ENCODE results near the gene CDC42BPA. TPM values are rescaled to one million over a fixed set of nuclear protein-coding genes. Genes with fewer than 3 reads are reported as not detected.

The CDC42BPA gene
- total RNA-seq, 1 experiment from 2014 or later, result 30.1 TPM

DNA sequence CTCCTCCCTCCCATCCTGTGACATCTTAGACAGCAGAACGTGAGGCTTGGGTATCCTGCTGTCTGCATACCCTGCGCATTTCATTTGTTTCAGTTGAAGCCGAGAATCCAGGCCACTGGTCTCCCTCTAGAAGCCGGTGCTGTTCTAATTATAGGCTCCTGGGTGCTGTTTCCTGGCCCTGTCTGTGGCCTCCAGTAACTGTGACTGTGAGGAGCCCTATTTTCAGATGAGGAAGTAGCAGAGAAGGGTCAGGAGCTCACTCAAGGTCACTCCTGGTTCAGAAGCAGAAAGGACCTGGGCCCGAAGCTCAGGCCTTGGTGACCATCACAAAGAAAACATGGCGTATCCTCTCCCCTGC lies 354.2 kb downstream of the CDC42BPA start:
- no peaks in the 10 kb centered on the region for H3K23me2 ChIP-seq (ENCODE audit: insufficient read length, low read depth, low read length, poor library complexity, severe bottlenecking)
- TF ChIP-seq, protein P1, sequence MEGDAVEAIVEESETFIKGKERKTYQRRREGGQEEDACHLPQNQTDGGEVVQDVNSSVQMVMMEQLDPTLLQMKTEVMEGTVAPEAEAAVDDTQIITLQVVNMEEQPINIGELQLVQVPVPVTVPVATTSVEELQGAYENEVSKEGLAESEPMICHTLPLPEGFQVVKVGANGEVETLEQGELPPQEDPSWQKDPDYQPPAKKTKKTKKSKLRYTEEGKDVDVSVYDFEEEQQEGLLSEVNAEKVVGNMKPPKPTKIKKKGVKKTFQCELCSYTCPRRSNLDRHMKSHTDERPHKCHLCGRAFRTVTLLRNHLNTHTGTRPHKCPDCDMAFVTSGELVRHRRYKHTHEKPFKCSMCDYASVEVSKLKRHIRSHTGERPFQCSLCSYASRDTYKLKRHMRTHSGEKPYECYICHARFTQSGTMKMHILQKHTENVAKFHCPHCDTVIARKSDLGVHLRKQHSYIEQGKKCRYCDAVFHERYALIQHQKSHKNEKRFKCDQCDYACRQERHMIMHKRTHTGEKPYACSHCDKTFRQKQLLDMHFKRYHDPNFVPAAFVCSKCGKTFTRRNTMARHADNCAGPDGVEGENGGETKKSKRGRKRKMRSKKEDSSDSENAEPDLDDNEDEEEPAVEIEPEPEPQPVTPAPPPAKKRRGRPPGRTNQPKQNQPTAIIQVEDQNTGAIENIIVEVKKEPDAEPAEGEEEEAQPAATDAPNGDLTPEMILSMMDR (conservative IDR thresholded peaks at IDR 0.05), result no peak
- H3K79me2 ChIP-seq (ENCODE audit: insufficient read depth, low read length), result no peaks in the 10 kb centered on the region; the same call in 1 of the 2 replicates
- H4K91ac ChIP-seq (ENCODE audit: insufficient read length, low read depth, low read length), result no peak overlapping the region
- no peak overlapping the region for H2BK120ac ChIP-seq (ENCODE audit: low read depth, low read length, poor library complexity, severe bottlenecking)
- H4K8ac ChIP-seq (replicated peaks; ENCODE audit: insufficient read length, low read depth, low read length), result no peak overlapping the region
- H3K9me3 ChIP-seq (ENCODE audit: control insufficient read depth, low read depth, low read length), result no peaks in the 10 kb centered on the region
- H2BK15ac ChIP-seq (ENCODE audit: low read depth, low read length), result no peak overlapping the region
- peaks cover 0 to 3% of the 10 kb centered on the region in 2 experiments; a peak in 3 of 4 replicates for H3K4me1 Mint-ChIP-seq
- no peak overlapping the region for H3K9ac ChIP-seq (ENCODE audit: extremely low read depth, insufficient read length, low read length)
- H3K4me2 ChIP-seq (ENCODE audit: insufficient read depth, insufficient read length, low read length), result no peak overlapping the region
- H3K9me3 Mint-ChIP-seq, result peaks cover 9% of the 10 kb centered on the region in 2 experiments; a peak in 2 of 5 replicates
- H3K23ac ChIP-seq (ENCODE audit: insufficient read length, low read depth, low read length), result no peak overlapping the region
- no peaks in the 10 kb centered on the region for H3K27me3 Mint-ChIP-seq (ENCODE audit: low read depth)
- no peaks in the 10 kb centered on the region for H4K20me1 ChIP-seq (ENCODE audit: control insufficient read depth, insufficient read depth, insufficient read length)
- no peak for DNase-seq
- H3K4me1 ChIP-seq (ENCODE audit: insufficient read depth, low read length), result no peaks in the 10 kb centered on the region
- H3K4ac ChIP-seq (ENCODE audit: low read depth, low read length), result no peak overlapping the region
- H3K14ac ChIP-seq (ENCODE audit: insufficient read depth, low read length), result no peak overlapping the region; the same call in 1 of the 2 replicates
- no peak overlapping the region for H2AK5ac ChIP-seq (ENCODE audit: insufficient read length, low read length)
- H4K5ac ChIP-seq (ENCODE audit: insufficient read length, low read depth, low read length), result no peak overlapping the region
- H2BK5ac ChIP-seq (ENCODE audit: insufficient read length, low read length), result no peak overlapping the region
- H2BK12ac ChIP-seq (ENCODE audit: insufficient read length, low read depth, low read length), result no peak overlapping the region
- H3K27ac Mint-ChIP-seq, result peak overlapping the region in 1 of 3 experiments; percentile 81; a peak in 1 of 7 replicates
- no peak overlapping the region for H3T11ph ChIP-seq (ENCODE audit: low read length)
- WGBS (ENCODE audit: extremely low coverage, insufficient read length, low lambda C conversion rate), result no CpG with 5 or more reads among the region's 6 CpGs
- H3K56ac ChIP-seq (ENCODE audit: insufficient read length, low read depth, low read length), result no peak overlapping the region
- H3K36me3 Mint-ChIP-seq (ENCODE audit: insufficient read depth in 1 of 3, low read depth in 3 of 3), result peaks cover 3 to 26% (median 5%) of the 10 kb centered on the region in 3 experiments; a peak in 5 of 7 replicates
- H3K4me3 Mint-ChIP-seq, result no peak overlapping the region
- H3K79me1 ChIP-seq (ENCODE audit: insufficient read depth, low read depth, low read length, poor library complexity, severe bottlenecking), result no peaks in the 10 kb centered on the region
- no peak overlapping the region for H2BK20ac ChIP-seq (ENCODE audit: low read depth, low read length, poor library complexity, severe bottlenecking)
- no peak overlapping the region for H3K27ac ChIP-seq (ENCODE audit: insufficient read length, low read depth, low read length)
- H2AFZ ChIP-seq (ENCODE audit: low read length), result no peak overlapping the region
- no peak overlapping the region for H3K18ac ChIP-seq (ENCODE audit: insufficient read length, low read depth, low read length)
- H3K27me3 ChIP-seq (ENCODE audit: insufficient read depth, low read length), result no peaks in the 10 kb centered on the region

Data from H9 (cell line).